Activated naive CD8-positive, alpha-beta T cell (primary cell): ENCODE results near the gene SART1.
"Not testable (repeated sequence)": the region's sequence is repeated elsewhere in the genome, so short reads cannot be mapped to it uniquely, and the experiment has no call there.

Source experiments
- H3K27ac Mint-ChIP-seq: one replicate; pipeline ENCODE4 v1.8.0; 2021; ENCODE audit warnings: mixed read lengths
- H3K27me3 Mint-ChIP-seq: one replicate; pipeline ENCODE4 v1.8.0; 2021; ENCODE audit warnings: mixed read lengths
- H3K36me3 Mint-ChIP-seq: one replicate; pipeline ENCODE4 v1.8.0; 2021; ENCODE audit warnings: mixed read lengths
- H3K4me1 Mint-ChIP-seq: one replicate; pipeline ENCODE4 v1.8.0; 2021; ENCODE audit warnings: low read depth, mixed read lengths
- H3K4me3 Mint-ChIP-seq: one replicate; pipeline ENCODE4 v1.8.0; 2021; ENCODE audit warnings: mild to moderate bottlenecking, mixed read lengths
- H3K9me3 Mint-ChIP-seq: one replicate; pipeline ENCODE4 v1.8.0; 2021; ENCODE audit warnings: low read depth, mixed read lengths

Gene SART1

GRCh38 chr11:66023186-66023440 is 61.6 kb downstream of the SART1 start:
- not testable (repeated sequence) for H3K27me3 Mint-ChIP-seq, H3K9me3 Mint-ChIP-seq, H3K36me3 Mint-ChIP-seq, H3K27ac Mint-ChIP-seq, H3K4me3 Mint-ChIP-seq, H3K4me1 Mint-ChIP-seq

DNA sequence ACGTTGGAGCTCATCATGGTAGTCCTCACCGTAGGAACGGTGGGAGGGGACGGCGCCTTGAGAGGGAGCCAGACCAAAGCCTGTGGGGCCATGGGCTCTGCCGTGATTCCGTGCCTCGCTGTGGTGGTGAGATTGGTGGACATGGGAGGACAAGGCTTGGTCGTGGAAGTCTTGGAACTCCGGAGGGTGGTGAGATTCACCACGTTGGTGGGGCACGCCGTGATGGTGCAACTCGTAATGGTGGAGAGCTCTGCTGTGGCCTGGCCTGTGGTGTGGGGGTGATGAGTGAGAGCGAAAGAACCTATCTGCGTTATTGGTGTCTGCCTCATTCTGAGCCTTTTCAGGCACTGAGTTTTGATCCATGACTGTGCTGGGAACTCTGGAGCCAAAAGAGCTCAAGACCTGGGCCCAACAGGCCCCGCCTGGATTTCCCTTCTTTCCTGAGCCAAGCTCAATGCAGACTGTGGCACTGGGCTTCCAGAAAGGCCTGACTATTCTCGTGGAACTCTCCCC is 64.5 kb downstream of the SART1 start, which contains the start of gene CATSPER1:
Gene CATSPER1 (minus strand): TSS at position 463 of the 513 bp plus-strand sequence. CDS start 100 bp downstream, at position 363.
- H3K9me3 Mint-ChIP-seq: no peaks in the 10 kb centered on the region
- peaks cover 6% of the 10 kb centered on the region for H3K4me1 Mint-ChIP-seq
- H3K27ac Mint-ChIP-seq: no peak within 1 kb of the TSS
- no peaks in the 10 kb centered on the region for H3K27me3 Mint-ChIP-seq
- no peaks in the 10 kb centered on the region for H3K36me3 Mint-ChIP-seq
- H3K4me3 Mint-ChIP-seq: no peak within 1 kb of the TSS
